ENCODE measurements around the gene PEX10.

PEX10 gene

DNA sequence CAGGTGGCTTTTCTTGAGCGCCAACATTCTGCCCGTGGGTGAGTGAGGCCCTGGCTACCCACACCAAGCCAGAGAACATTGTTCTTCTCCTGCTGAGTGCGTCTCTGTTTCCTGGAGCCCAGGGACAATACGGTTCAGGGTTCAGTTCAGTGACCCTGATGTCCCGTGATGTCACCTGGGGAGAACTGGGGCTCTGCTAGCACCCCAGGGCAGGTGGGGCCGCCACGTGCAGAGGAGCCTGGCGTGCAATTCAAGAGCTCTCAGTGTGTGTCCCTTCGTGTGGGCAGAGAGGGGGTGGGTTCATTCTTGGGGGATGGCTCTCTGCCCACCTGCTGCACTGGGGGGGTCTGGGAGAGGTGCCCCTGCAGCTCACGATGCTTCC, 18.2 kb upstream of the PEX10 start:
- TF ChIP-seq EZH2 (IDR thresholded peaks at IDR 0.05; ENCODE audit: borderline replicate concordance, low read depth, low read length, severe bottlenecking): no peak
- TF ChIP-seq, protein P1, sequence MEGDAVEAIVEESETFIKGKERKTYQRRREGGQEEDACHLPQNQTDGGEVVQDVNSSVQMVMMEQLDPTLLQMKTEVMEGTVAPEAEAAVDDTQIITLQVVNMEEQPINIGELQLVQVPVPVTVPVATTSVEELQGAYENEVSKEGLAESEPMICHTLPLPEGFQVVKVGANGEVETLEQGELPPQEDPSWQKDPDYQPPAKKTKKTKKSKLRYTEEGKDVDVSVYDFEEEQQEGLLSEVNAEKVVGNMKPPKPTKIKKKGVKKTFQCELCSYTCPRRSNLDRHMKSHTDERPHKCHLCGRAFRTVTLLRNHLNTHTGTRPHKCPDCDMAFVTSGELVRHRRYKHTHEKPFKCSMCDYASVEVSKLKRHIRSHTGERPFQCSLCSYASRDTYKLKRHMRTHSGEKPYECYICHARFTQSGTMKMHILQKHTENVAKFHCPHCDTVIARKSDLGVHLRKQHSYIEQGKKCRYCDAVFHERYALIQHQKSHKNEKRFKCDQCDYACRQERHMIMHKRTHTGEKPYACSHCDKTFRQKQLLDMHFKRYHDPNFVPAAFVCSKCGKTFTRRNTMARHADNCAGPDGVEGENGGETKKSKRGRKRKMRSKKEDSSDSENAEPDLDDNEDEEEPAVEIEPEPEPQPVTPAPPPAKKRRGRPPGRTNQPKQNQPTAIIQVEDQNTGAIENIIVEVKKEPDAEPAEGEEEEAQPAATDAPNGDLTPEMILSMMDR (IDR thresholded peaks at IDR 0.05; ENCODE audit: borderline replicate concordance, extremely low read depth, low read length, poor library complexity, severe bottlenecking): no peak
- no peak overlapping the region for H3K27ac ChIP-seq (ENCODE audit: low read length)
- no peak overlapping the region for H3K9ac ChIP-seq (ENCODE audit: low read depth, low read length)
- H3K36me3 ChIP-seq (ENCODE audit: insufficient read depth, low read length): no peaks in the 10 kb centered on the region
- no peaks in the 10 kb centered on the region for H3K79me2 ChIP-seq (ENCODE audit: insufficient read depth, low read length)
- H3K4me1 ChIP-seq (ENCODE audit: insufficient read depth, low read length): no peaks in the 10 kb centered on the region
- H4K20me1 ChIP-seq (ENCODE audit: insufficient read depth, low read length): 0 out of 2 replicates have a peak, but pooled peaks cover 2% of the 10 kb centered on the region
- no peaks in the 10 kb centered on the region for H3K27me3 ChIP-seq (ENCODE audit: insufficient read depth, low read length, poor library complexity)
- no peak overlapping the region for H3K4me3 ChIP-seq (ENCODE audit: low read depth in 1 of 2, low read length in 2 of 2)
- ATAC-seq (ENCODE audit: insufficient read depth, low read depth) (no peak), DNase-seq (no peak)
- H2AFZ ChIP-seq (ENCODE audit: low read depth, low read length): no peak overlapping the region
- H3K4me2 ChIP-seq (ENCODE audit: insufficient read depth, low read length): no peak overlapping the region
- H3K9me3 ChIP-seq (ENCODE audit: insufficient read depth, low read length, severe bottlenecking): no peaks in the 10 kb centered on the region

DNA sequence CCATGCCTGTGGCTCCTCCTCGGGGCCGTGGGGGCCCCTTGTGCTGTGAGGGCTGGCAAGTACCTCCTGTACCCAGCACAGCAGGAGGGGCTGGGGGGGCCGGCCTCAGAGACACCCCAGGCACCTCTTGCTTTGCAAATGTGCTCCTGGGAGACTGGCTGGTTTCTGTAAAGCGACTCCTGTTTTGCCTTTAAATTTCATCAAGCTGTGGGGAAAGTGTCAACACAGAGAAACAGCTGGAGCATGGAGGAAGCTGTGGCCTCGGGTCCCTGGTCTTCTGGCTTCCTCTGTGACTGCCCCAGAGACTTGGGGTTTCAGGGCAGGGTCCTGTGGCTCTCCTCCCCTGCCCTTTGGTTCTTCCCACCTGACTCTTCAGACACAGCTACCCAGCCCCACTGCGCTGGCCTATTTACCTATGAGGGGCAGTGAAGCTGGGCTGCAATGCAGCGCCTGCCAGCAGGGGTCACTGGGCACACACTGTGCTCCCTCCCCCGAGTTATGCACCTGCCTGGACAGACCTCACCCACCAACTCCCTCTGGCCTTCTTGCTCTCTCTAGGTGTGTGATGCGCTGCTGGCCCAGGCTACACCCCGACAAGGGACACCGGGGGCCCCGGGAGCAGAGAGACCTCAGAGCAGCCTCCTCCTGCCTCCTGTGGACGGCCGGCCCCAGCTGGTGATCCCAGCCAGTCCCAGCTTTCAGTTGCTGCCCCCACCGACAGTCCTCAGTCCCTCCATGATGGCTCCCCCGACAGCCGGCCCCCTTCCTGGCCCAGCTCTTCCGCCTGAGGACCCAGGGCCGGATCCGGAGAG, 17.6 kb upstream of the PEX10 start:
- no peaks in the 10 kb centered on the region for H3K36me3 ChIP-seq (ENCODE audit: insufficient read depth, low read length)
- no peaks in the 10 kb centered on the region for H3K9me3 ChIP-seq (ENCODE audit: insufficient read depth, low read length, severe bottlenecking)
- H3K4me1 ChIP-seq (ENCODE audit: insufficient read depth, low read length): no peaks in the 10 kb centered on the region
- peak; percentile 71 for ATAC-seq (ENCODE audit: insufficient read depth, low read depth)
- H4K20me1 ChIP-seq (ENCODE audit: insufficient read depth, low read length): no peaks in the 10 kb centered on the region
- TF ChIP-seq, protein P1 (IDR thresholded peaks at IDR 0.05; ENCODE audit: borderline replicate concordance, extremely low read depth, low read length, poor library complexity, severe bottlenecking): peak; percentile 87
- no peak for TF ChIP-seq EZH2 (IDR thresholded peaks at IDR 0.05; ENCODE audit: borderline replicate concordance, low read depth, low read length, severe bottlenecking)
- H3K27me3 ChIP-seq (ENCODE audit: insufficient read depth, low read length, poor library complexity): no peaks in the 10 kb centered on the region
- no peak overlapping the region for H3K27ac ChIP-seq (ENCODE audit: low read length)
- H3K9ac ChIP-seq (ENCODE audit: low read depth, low read length): no peak overlapping the region
- no peak overlapping the region for H3K4me3 ChIP-seq (ENCODE audit: low read depth in 1 of 2, low read length in 2 of 2)
- H3K4me2 ChIP-seq (ENCODE audit: insufficient read depth, low read length): no peak overlapping the region
- H2AFZ ChIP-seq (ENCODE audit: low read depth, low read length): no peak overlapping the region
- H3K79me2 ChIP-seq (ENCODE audit: insufficient read depth, low read length): no peaks in the 10 kb centered on the region
- DNase-seq: peak; percentile 48

- TF ChIP-seq, protein P1 (IDR thresholded peaks at IDR 0.05; ENCODE audit: borderline replicate concordance, extremely low read depth, low read length, poor library complexity, severe bottlenecking): no peak
- no peak for TF ChIP-seq EZH2 (IDR thresholded peaks at IDR 0.05; ENCODE audit: borderline replicate concordance, low read depth, low read length, severe bottlenecking)
- no peaks in the 10 kb centered on the region for H3K27me3 ChIP-seq (ENCODE audit: insufficient read depth, low read length, poor library complexity)
- no peaks in the 10 kb centered on the region for H3K9me3 ChIP-seq (ENCODE audit: insufficient read depth, low read length, severe bottlenecking)
- ATAC-seq (ENCODE audit: insufficient read depth, low read depth) (no peak), DNase-seq (no peak)
- no peaks in the 10 kb centered on the region for H3K4me1 ChIP-seq (ENCODE audit: insufficient read depth, low read length)
- H3K27ac ChIP-seq (ENCODE audit: low read length): no peak overlapping the region
- no peak overlapping the region for H3K4me2 ChIP-seq (ENCODE audit: insufficient read depth, low read length)
- H3K79me2 ChIP-seq (ENCODE audit: insufficient read depth, low read length): no peaks in the 10 kb centered on the region
- H3K4me3 ChIP-seq (ENCODE audit: low read depth in 1 of 2, low read length in 2 of 2): no peak overlapping the region
- H3K9ac ChIP-seq (ENCODE audit: low read depth, low read length): no peak overlapping the region
- H2AFZ ChIP-seq (ENCODE audit: low read depth, low read length): no peak overlapping the region
- H3K36me3 ChIP-seq (ENCODE audit: insufficient read depth, low read length): no peaks in the 10 kb centered on the region
- no peaks in the 10 kb centered on the region for H4K20me1 ChIP-seq (ENCODE audit: insufficient read depth, low read length)
Measured at GRCh38 chr1:2428490-2428889, 16.1 kb upstream of the PEX10 start.

Data from DND-41 (cell line).